Islet of Langerhans (tissue), 1 donor: Measurements from ENCODE around the gene TRPM3.
A peak's percentile ranks its signal among the peaks of the same experiment; 100 is the strongest.
"Not testable (repeated sequence)": the region's sequence is repeated elsewhere in the genome, so short reads cannot be mapped to it uniquely, and the experiment has no call there.

ENCODE experiments used
- FAIRE-seq: peaks from one replicate; lab custom pipeline; 2011; peaks lifted over from hg19 to GRCh38; lab: Jason Lieb, UNC

TRPM3 gene

DNA sequence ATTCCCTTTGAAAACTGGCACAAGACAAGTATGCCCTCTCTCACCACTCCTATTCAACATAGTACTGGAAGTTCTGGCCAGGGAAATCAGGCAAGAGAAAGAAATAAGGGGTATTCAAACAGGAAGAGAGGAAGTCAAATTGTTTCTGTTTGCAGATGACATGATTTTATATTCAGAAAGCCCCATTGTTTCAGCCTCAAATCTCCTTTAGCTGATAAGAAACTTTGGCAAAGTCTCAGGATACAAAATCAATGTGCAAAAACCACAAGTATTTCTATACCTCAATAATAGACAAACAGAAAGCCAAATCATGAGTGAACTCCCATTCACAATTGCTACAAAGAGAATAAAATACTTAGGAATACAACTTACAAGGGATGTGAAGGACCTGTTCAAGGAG lies 476.8 kb downstream of the TRPM3 start:
- not testable (repeated sequence) for FAIRE-seq

- no peak for FAIRE-seq
Measured at GRCh38 chr9:70642341-70642740, 479.1 kb downstream of the TRPM3 start.

DNA sequence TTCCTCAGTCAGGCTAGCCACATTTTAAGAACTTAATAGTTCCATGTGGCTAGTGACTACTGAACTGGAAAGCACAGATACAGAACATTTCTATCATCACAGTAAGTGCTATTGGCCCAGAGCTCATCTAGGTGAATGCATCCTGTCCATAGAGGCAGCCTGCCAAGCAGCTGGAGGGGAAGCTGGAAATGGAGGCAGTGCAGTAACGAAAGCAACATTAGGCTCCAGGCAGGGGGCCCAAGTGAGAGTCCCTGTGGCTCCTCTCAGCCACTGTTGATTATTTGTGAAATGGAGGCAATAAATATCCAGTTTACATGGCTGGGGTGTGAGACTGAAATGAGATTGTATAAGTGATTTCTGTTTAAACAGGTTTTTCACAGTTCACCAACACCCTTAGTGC lies 479.8 kb downstream of the TRPM3 start:
- peak; percentile 21 for FAIRE-seq

DNA sequence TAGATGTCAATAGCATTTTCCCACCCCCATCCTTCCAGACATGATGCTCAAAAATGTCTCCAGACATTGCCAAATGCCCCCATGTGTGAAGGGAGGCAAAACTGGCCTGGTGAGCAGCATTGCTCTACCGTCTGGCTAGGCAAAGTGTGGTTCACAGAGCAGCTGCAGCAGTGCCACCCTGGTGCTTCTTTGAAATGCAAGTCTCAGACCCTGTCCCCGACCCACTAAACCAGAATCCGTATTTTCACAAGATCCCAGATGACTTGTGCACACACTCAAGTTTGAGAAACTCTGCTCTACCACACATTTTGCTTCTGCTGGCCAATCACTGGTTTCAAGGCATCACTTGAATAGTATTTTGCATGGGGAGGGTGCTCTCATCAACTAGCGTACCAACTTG lies 480.4 kb downstream of the TRPM3 start:
- no peak for FAIRE-seq

- FAIRE-seq, result peak; percentile 96
Measured at GRCh38 chr9:70639853-70640814, 481.3 kb downstream of the TRPM3 start.

GRCh38 chr9:70635790-70636189 lies 485.6 kb downstream of the TRPM3 start:
- FAIRE-seq, result no peak

DNA sequence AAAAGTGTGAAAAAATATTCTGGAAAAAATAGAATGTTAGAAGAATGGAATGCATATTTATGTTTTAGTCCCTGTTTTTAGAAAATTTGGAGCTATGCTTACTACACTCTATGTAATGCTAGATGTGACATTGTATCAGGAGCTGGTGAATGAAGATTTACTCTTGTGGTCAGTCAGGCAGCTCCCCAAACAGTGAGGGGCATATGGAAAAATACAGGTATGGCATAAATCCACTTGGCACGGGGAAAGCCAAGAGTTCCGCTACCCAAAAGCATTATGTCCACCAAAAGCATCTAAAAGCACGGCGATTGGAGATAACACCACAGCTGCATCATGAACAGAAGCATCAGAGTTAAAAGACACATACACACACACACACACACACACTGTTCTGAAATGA lies 486.7 kb downstream of the TRPM3 start:
- FAIRE-seq, result no peak

DNA sequence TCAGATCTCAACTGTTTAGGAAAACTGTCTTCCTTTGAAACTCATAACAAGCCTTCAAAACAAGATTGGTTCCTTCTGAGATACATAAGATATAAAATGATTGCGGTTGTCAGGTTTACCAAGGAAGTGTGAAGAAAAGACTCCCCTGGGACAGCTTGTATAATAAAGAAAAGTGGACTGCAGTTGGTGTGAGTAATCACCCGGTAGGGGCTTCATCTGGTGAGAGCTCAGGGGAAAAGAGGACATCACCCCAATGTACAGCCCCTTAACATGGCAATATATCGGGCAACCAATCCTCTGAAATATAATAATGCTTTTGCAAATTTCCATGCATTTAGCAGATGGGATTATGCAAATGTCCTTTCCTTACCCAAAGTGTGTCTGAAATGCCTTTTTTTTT lies 490.4 kb downstream of the TRPM3 start:
- no peak for FAIRE-seq

GRCh38 chr9:70629080-70629685 lies 492.2 kb downstream of the TRPM3 start:
- FAIRE-seq, result not testable (repeated sequence)

GRCh38 chr9:70625078-70625477 lies 496.3 kb downstream of the TRPM3 start:
- no peak for FAIRE-seq

GRCh38 chr9:70618784-70619183 lies 502.6 kb downstream of the TRPM3 start:
- FAIRE-seq, result no peak

- no peak for FAIRE-seq
Measured at GRCh38 chr9:70617033-70617828, 504.2 kb downstream of the TRPM3 start.

GRCh38 chr9:70616228-70616990 lies 505.0 kb downstream of the TRPM3 start:
- no peak for FAIRE-seq

- no peak for FAIRE-seq
Measured at GRCh38 chr9:70615464-70616138, 505.8 kb downstream of the TRPM3 start.

GRCh38 chr9:70614786-70615463 lies 506.5 kb downstream of the TRPM3 start:
- no peak for FAIRE-seq

DNA sequence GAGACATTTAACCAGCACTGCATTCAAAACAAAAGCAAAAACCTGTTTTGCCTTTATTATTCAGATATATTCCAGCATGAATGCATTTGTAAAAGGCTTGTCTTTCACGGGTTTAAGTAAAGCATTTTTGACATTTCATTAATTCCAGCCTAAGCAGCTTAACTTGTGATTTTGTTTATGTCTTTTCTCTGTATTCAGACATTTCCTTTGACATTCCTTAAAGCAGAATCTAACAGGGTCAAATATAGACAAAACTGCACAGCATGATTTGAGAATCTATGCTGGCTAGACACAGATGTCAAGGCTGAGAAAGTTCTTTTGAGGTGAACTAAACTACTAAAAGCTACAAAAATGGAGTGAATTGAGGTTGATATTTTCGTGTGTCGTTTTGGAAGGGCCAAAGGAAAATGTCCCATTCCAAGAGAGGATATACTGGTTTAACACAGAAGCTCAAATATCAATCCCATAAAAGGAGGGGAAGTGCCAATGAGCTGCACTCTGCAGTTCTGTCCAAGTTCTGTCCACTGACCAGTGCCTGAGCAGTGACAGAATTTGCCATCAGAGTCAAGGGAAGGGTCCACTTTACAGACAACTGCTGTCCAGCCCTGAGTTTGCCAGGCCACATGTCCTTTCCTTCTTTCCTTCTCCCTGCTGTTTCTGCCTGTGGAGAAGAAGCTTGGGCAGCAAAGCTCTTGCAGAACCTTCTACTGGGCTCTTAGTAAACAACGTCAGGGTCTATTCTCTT lies 508.2 kb downstream of the TRPM3 start:
- no peak for FAIRE-seq

- FAIRE-seq, result no peak
Measured at GRCh38 chr9:70610287-70610644, 511.2 kb downstream of the TRPM3 start.

GRCh38 chr9:70609542-70610286 lies 511.7 kb downstream of the TRPM3 start:
- FAIRE-seq, result peak; percentile 33

DNA sequence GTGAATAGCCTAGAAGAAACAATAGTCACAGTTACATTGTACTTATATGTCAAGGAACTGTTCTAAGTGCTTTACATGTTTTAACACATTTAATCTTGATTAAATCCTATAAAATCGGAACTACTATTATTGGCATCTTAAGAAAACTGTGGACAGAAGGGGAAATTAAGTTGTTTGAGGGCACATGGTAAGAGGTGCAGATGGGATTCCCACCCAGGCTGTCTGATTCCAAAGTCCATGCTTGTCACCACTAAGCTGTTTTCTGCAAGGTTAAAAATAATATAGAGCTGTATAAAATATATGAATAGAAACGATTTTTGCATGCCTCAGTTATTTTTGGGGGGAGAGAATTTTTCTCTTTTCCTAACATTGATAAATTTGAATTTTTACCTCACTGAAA lies 512.4 kb downstream of the TRPM3 start:
- no peak for FAIRE-seq
